Stimulated activated CD4-positive, alpha-beta T cell treated with anti-CD3 and anti-CD28 coated beads, Interleukin-2, amount 100 ng/mL, for 4 hours (primary cell): Measurements from ENCODE around the gene CSNK2A2.
A peak's percentile ranks its signal among the peaks of the same experiment; 100 is the strongest.

Experiments used
- DNase-seq: peaks from one replicate; pipeline ENCODE4 v3.0.0-alpha.2; 2020; ENCODE audit warnings: low read depth

CSNK2A2 gene

GRCh38 chr16:58138852-58139251 is 59.1 kb downstream of the CSNK2A2 start:
- no peak for DNase-seq

- DNase-seq, result no peak
These were observed 60.3 kb downstream of the CSNK2A2 start for GRCh38 chr16:58137581-58137980.

GRCh38 chr16:58129097-58129936 is 68.6 kb downstream of the CSNK2A2 start, which contains the start of gene CFAP20:
CFAP20 (minus strand) TSS chr16:58129381; CDS start chr16:58129115, 266 bp downstream.
- DNase-seq, result peak; percentile 95

- DNase-seq, result no peak
These were observed 69.2 kb downstream of the CSNK2A2 start for GRCh38 chr16:58128711-58129096.

- DNase-seq, result no peak
These were observed 69.7 kb downstream of the CSNK2A2 start for GRCh38 chr16:58128181-58128631.

- DNase-seq, result no peak
These were observed 70.3 kb downstream of the CSNK2A2 start for GRCh38 chr16:58127634-58128033.

GRCh38 chr16:58127033-58127556 is 70.8 kb downstream of the CSNK2A2 start:
- DNase-seq, result no peak

GRCh38 chr16:58126451-58126961 is 71.4 kb downstream of the CSNK2A2 start:
- DNase-seq, result no peak

GRCh38 chr16:58125781-58126335 is 72.0 kb downstream of the CSNK2A2 start:
- DNase-seq, result no peak

GRCh38 chr16:58125041-58125440 is 72.9 kb downstream of the CSNK2A2 start:
- DNase-seq, result no peak

- DNase-seq, result no peak
These were observed 73.3 kb downstream of the CSNK2A2 start for GRCh38 chr16:58124601-58124915.

- no peak for DNase-seq
These were observed 73.9 kb downstream of the CSNK2A2 start for GRCh38 chr16:58123896-58124600.

- no peak for DNase-seq
These were observed 76.8 kb downstream of the CSNK2A2 start for GRCh38 chr16:58121132-58121531.

- DNase-seq, result no peak
These were observed 77.7 kb downstream of the CSNK2A2 start for GRCh38 chr16:58120234-58120633.

- DNase-seq, result no peak
These were observed 78.4 kb downstream of the CSNK2A2 start for GRCh38 chr16:58119509-58119845.

GRCh38 chr16:58118801-58119508 is 79.0 kb downstream of the CSNK2A2 start:
- no peak for DNase-seq

- no peak for DNase-seq
These were observed 81.4 kb downstream of the CSNK2A2 start for GRCh38 chr16:58116529-58116928.

GRCh38 chr16:58116081-58116480 is 81.8 kb downstream of the CSNK2A2 start:
- no peak for DNase-seq

- no peak for DNase-seq
These were observed 82.8 kb downstream of the CSNK2A2 start for GRCh38 chr16:58114827-58115825.

GRCh38 chr16:58111302-58111627 is 86.6 kb downstream of the CSNK2A2 start:
- no peak for DNase-seq
